Activated CD4-positive, CD25-positive, alpha-beta regulatory T cell treated with anti-CD3 and anti-CD28 coated beads, Interleukin-2, amount 50 U/mL, for 24 hours (primary cell): ENCODE results near the gene TEC.
"Not testable (repeated sequence)": the region's sequence is repeated elsewhere in the genome, so short reads cannot be mapped to it uniquely, and the experiment has no call there.

ENCODE experiments used
- ATAC-seq, 2 donors: fragments of 150-1000 bp; cut with Tn5 transposase; one replicate each; pipeline ENCODE4 v1.10.0; 2021; ENCODE audit warnings: mild to moderate bottlenecking in 1 of 2, moderate library complexity in 1 of 2

Gene TEC

GRCh38 chr4:48237996-48238645, 31.5 kb downstream of the TEC start:
- ATAC-seq, result no peak

DNA sequence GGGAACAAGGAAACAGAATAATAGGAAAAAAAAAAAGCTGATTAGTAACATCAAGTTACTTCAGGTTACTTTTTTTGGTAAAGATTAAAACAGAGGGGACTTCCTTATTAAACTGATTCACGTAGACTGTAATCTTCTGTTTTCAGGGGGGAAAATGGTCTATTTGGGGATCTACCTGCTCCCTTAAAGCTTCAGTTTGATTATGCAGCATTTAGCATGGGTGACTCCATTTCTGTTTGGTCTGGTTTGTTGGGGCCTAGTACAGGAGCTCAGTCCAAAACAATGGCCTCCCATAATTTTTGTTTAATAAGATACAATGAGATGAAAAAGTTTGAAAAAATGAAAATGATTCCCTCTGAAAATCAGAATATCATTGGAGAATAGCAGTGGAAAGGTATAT, 34.6 kb downstream of the TEC start:
- no peak for ATAC-seq

DNA sequence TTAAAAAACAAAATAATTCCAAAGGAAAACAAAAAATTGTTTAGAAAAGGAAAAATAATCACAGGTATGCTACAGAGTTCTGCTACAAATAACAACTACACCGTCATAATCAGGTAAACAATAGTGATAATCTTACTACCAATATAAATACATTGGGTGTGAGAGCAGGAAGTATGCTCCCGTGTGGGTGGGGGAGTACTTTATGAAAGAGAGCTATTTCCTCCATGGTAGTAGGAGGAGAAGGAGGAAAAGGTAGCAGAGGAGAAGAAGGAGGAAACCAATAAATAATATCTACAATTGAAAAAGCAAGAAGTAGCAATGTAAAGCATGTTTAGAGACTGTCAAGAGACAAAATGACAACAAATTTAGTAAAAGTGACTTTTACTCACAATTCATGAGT, 35.1 kb downstream of the TEC start:
- no peak for ATAC-seq

GRCh38 chr4:48228949-48229348, 40.7 kb downstream of the TEC start:
- no peak for ATAC-seq

DNA sequence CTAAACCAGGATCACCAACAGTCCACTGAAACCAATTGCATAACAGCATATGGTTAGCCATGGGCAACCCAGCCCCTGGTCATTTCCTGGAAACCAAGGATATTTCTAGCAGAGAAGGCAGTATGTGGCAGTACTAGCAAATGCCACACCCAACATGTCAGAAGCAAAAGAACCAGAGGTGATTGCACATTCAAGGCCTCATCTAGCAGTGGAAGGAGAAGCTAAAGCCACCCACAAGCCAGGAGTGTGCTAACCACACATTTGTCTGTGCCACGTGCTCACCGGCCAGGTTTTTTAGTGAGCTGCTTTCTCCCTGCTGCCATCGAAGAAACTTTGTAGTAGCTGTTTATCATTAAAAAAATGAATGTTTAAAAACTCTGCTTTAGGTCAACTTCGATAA, 42.0 kb downstream of the TEC start:
- ATAC-seq, result no peak

GRCh38 chr4:48226199-48226598, 43.4 kb downstream of the TEC start:
- ATAC-seq, result no peak

- ATAC-seq, result no peak
These were observed 44.1 kb downstream of the TEC start for GRCh38 chr4:48225368-48226141.

GRCh38 chr4:48224606-48225005, 45.0 kb downstream of the TEC start:
- ATAC-seq, result no peak

- ATAC-seq, result no peak
These were observed 45.9 kb downstream of the TEC start for GRCh38 chr4:48223633-48224295.

DNA sequence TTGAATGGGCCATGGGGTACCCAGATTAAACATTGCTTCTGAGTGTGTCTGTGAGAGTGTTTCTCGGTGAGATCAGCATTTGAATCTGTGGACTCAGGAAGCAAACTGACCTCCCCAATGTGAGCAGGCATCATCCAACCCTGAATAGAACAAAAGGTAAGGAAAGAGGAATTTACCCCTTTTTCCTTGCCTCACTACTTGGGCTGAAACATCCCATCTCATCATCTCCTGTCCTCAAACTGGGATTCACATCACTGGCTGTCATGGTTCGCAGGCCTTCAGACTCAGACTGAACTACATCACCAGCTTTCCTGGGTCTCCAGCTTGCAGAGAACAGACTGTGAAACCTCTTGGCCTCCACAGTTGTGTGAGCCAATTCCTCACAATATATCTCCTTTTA, 47.1 kb downstream of the TEC start:
- no peak for ATAC-seq

DNA sequence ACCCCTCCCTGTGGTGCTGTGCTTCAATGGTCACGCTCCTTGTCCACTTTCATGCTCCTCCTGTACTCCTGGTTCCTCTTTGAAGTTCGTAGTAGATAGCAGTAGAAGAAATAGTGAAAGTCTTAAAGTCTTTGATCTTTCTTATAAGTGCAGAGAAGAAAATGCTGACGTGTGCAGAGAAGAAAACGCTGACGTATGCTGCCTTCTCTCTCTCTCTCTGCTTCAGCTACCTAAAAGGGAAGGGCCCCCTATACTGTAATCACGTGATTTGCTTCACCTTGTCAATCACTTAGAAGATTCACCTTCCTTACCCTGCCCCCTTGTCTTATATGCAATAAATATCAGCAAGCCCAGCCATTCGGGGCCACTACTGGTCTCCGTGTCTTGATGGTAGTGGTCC, 50.2 kb downstream of the TEC start:
- not testable (repeated sequence) for ATAC-seq

DNA sequence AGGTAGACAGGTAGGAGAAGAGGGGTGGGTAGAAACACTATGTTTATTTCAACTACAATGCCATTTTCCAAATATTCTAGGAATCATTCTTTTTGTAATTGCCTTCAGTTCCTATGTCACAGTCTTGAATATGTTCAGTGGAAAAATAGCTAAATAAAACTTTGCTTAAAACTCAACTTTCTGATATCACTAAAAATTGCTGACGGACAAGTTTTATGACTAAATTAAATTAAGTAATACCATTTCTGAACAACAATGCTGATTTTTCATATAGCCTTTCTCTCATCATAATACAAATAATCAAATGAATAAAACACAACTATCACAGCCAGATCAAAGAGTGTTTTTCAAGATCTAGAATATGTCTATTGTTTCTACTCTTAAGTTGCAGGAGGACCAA, 53.1 kb downstream of the TEC start:
- no peak for ATAC-seq

- ATAC-seq, result no peak
These were observed 53.7 kb downstream of the TEC start for GRCh38 chr4:48215977-48216376.

DNA sequence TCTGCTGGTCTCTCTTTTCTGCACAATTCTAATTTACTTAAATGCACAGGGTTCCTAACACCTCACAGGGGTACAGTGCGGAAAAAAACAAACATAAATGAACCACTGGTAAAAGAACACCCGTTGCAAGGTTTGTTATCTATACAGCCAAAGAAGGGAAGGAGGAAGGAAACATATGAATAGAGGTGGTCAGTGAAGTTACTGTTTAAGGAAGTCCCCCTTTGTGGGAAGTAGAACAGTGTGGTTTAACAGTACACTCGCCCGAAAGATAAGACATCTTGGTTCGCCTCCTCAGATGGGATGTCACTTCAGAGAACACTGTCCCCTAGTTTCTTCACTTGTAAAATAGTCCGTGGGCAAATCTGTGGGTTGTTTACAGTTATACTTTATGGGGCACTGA, 57.5 kb downstream of the TEC start:
- ATAC-seq, result peak in 1 of 2 donors; percentile 73

GRCh38 chr4:48210966-48211328, 58.7 kb downstream of the TEC start:
- no peak for ATAC-seq

DNA sequence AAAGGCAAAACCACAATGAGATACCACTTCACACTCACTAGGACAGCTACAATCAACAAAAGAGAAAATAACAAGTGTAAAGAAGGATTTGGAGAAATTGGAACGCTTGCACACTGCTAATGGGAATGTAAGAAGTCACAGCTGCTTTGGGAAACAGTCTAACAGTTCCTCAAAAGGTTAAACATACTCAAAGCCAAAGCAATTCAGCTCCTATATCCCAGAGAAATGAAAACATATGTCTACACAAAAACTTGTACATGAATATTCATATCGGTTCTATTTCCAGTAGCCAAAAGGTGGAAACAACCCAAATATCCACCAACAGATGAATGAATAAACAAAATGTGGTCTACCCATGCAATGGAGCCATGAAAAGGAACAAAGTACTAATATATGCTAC, 64.0 kb downstream of the TEC start:
- ATAC-seq, result no peak

GRCh38 chr4:48205107-48205506, 64.5 kb downstream of the TEC start:
- ATAC-seq, result no peak

DNA sequence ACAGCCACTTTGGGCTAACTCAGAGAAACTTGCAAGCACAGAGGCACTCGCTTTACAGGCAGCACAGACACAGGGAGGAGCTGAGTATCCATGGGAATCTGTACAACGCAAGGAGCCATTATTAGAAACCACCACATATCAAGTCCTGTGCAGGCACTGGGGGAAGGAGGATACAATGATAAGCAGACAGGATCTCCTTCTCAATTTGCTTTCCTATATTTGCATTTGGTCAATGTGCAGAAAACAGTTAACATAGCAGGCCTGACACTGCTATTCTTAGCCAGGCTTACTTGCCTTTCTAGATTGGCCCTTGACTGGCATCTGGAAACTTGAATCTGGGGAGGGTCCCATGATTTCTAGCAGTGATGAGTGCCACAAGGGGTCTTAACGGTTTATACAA, 65.8 kb downstream of the TEC start:
- ATAC-seq, result no peak

GRCh38 chr4:48197643-48198237, 71.9 kb downstream of the TEC start:
- no peak for ATAC-seq

GRCh38 chr4:48196758-48197504, 72.7 kb downstream of the TEC start:
- ATAC-seq, result no peak

- no peak for ATAC-seq
These were observed 73.8 kb downstream of the TEC start for GRCh38 chr4:48195853-48196252.

- ATAC-seq, result peak in 1 of 2 donors; percentile 24
These were observed 74.3 kb downstream of the TEC start for GRCh38 chr4:48195374-48195773.

- no peak for ATAC-seq
These were observed 74.7 kb downstream of the TEC start for GRCh38 chr4:48194971-48195370.
